Stimulated activated CD8-positive, alpha-beta memory T cell treated with anti-CD3 and anti-CD28 coated beads, Interleukin-4, amount 100 ng/mL, for 24 hours (primary cell): ENCODE data around the gene ABLIM3.
"Not testable (repeated sequence)": the region's sequence is repeated elsewhere in the genome, so short reads cannot be mapped to it uniquely, and the experiment has no call there.

Experiments used
- DNase-seq: peaks from one replicate; pipeline ENCODE4 v3.0.0-alpha.2; 2020; ENCODE audit warnings: low read depth

The ABLIM3 gene

DNA sequence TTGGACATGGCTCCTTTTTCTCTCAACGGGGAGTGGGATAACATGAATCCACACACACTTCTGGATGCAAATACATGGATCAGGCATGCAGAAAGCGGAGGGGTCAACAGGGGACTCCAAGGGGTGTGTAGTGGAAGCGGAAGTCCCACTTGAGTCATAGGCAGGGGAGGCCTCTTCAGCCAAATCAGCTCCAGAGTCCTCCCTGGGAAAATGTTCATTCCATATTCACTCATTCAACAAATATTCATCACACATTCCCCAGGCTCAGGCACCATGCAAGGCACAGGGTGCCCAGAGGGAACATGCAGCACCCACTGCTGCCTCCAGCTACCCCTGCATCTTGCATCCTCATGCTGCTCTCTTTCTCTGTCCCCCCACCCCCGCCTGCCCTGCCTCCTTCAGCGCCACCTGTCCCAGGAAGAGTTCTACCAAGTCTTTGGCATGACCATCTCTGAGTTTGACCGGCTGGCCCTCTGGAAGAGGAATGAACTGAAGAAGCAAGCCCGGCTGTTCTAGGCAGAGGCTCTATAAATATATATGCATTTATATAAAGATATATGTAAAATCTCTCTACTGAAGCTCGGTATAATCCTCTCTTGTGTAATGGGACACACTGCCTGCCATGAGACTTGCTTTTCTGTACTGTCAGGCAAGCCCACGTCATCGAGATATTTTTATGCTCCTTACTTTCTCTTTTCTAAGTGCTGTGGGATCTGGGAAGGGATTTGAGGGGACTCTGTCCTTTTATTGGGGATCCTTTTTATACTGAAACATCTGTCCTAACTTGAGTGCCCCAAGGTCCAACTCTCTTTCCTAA, 116.8 kb downstream of the ABLIM3 start:
- DNase-seq, result no peak

DNA sequence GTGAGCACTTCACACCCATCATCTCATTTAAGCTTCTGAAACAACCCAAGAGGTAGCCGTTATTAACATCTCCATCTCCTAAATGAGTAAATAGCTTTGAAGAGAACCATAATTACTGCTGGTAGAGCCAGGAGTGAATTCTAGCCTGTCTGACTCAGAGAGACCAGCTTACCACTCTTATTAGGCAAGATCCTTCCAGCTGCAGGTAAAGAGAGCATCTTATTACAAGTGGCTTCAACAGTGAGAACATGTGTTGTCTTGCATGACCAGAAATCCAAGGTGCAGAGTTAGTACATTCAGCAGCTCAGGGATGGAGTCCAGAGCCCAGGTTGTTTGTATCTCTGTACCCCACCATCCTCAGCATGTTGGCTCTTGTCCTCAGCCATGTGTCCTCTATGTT, 119.5 kb downstream of the ABLIM3 start:
- no peak for DNase-seq

DNA sequence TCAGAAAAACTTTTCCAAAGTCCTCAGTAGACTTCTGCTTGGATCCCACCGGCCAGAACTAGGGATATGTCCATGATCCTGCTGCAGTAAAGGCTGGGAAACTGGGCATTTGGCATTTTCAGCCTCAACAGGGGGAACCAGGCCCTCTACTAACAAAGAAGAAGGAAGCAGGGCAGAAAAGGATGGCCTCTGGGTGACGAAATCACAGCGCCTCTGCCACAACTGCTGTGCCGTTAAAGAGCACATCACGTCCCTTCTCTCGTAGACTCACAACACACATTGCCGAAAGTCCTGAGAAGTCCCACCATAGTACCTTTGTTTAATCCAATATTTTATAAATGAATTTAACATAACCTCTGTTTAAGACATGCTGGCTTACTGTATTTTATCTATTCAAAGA, 120.0 kb downstream of the ABLIM3 start:
- DNase-seq, result no peak

DNA sequence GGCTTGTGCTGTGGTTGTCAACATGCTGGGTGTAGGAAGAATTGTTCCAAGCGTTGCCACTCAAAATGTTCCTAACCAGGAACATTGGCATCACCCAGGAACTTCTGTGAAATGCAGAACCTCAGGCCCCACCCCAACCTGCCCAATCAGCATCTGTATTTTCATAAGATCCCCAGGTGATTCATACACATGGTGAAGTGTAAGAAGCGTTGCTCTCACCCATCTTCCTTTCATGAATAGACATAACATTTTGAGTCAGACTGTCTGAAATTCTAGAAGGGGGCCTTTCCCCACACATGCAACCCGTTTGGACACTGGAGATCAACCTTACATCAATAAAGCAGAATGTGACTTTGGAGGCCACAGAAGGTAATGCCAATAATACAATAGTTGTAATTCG, 121.0 kb downstream of the ABLIM3 start:
- no peak for DNase-seq

DNA sequence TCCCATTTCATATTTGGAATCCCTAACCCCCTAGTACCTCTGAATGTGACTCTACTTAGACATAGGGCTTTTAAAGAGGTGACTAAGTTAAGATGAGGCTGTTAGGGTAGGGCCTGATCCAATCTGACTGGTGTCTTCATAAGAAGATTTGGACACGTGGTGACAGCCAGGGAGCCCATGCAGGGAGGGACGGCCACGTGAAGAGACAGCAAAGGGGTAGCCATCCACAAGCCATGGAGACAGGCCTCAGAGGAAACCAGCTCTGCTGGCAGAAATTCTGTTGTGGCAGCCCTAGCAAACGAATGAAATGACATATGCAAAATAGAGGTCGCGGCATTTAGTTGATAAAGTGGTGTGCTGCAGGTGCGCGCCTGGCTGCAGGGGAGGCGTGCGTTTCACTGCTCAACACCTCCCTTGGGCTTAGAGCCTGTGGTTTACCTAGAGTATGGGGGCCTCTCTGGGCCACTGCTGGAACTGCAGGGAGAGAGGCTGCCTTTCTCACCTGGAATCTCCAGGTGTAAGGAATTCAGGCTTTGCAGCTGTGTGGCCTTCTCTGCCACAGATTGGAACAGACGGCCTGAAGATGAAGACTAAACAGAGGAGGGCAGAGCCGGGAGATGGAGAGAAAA, 123.3 kb downstream of the ABLIM3 start:
- DNase-seq, result peak; percentile 12

DNA sequence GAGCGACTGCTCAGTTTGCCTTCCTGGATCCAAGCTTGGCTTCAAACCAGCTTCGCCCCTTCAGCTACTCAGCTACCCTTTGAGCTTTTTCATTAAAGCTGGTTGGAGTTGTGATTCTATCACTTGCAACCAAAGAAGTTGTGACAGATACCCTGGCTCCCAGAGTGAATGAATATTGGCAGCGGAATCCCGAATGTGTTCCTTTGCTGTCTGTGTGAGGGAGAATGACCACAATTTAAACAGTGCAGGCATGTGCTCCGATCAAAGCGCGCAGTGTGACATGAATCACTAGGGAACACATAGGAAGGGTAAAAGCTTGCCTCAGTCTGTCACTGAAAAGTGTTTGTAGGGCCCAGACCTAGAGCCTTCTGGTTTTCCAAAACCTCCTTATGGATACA, 123.8 kb downstream of the ABLIM3 start:
- no peak for DNase-seq

DNA sequence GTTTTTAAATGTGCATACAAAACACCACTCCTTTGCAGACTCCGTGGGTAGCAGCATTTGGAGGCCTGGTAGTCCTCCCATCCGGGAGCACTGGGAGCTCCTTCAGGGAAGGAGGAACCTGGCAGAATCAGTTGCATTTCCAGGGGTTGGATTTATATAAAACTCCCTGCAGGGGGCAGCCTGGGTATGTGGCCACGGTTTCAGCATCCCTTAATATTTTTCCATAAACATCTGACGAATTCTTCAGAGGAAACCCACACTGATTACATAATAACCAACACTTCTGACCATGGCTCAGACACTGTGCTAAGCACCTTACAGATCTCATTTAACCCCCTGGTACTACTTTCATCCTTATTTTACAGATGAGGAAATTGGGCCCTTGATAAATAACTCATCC, 124.3 kb downstream of the ABLIM3 start:
- DNase-seq, result no peak

DNA sequence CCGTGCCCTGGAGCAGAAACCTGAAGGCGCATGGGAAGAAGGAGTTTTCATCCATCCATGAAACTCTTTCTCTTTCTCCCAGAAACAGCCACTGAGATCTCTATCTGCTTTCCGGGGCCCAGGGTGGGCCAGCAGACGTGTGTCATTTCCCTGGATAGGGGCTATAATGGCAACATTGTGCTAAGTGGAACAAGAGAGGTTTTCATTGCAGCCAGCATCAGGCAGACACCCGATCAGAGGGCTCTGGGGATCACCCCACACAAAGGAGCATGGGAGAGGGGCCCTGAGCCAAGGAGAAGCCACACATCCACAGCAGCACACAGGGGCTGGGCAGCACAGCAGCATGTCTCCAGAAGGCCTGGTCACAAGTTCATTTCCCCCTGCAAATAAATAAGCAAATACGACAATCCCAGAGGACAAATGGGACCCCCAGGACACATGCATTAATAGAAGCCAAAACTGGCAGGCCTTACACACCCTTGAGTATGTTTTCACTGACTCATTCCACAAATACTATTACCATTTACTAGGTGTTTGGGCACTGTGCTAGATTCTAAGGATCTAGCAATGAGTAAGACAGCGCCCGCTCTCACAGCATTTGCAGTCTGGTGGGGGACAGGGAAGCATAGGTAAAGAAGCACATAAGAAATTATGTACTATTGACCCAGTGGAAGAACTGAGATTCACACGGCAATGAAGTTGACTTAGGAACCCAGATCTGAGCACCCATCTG, 126.1 kb downstream of the ABLIM3 start:
- DNase-seq, result no peak

DNA sequence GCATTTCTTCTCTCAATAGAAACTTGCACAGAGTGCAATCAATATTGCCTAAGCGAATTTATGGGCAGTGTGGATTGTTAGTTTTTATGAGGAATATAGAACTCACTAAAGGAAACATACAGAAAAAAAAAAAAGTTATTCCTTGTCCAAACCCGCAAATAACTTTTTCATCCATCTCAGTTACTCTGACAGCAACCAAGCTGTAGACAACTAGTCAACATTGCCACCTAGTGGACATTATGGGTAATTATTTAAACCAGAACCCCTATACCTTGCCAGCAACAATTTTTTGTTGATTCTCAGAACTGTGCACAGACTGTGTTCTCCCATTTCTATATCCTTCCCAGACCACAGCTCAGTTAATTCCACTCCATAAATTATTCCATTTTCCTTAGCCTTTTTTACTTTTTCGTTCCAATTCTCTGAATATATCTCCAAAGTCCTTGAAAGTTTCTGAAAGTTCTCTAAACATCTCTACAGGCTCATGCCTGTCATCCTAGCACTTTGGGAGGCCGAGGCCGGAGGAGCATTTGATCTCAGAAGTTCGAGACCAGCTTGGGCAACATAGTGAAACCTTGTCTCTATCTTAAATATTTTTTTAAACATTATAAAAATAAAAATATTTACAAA, 127.8 kb downstream of the ABLIM3 start:
- DNase-seq, result no peak

DNA sequence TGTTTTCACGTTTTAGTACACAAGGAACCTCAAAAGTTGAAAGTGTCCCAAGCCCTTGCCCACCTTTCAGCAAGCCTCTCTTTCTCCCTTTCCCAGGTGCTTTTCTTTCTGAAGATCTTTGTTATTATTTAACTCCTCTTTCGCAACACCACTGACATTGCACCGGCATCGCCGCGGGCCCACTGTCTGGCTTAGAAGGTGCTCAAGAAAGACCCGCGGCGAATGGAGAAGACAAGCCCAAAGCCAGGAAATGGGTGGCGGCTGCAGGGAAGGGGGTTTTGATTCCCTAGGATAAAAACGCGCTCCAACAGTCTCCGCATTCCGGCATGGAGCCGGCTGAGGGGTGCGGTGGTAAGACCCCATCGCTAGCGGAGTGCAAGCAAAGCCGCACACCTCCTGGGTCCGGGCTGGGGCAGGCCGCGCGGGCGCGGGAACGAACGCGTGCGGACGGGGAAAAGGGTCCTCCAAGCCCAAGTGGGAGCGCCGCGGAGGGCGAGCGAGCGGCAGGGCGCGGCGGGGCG, 130.0 kb downstream of the ABLIM3 start:
- DNase-seq, result no peak

DNA sequence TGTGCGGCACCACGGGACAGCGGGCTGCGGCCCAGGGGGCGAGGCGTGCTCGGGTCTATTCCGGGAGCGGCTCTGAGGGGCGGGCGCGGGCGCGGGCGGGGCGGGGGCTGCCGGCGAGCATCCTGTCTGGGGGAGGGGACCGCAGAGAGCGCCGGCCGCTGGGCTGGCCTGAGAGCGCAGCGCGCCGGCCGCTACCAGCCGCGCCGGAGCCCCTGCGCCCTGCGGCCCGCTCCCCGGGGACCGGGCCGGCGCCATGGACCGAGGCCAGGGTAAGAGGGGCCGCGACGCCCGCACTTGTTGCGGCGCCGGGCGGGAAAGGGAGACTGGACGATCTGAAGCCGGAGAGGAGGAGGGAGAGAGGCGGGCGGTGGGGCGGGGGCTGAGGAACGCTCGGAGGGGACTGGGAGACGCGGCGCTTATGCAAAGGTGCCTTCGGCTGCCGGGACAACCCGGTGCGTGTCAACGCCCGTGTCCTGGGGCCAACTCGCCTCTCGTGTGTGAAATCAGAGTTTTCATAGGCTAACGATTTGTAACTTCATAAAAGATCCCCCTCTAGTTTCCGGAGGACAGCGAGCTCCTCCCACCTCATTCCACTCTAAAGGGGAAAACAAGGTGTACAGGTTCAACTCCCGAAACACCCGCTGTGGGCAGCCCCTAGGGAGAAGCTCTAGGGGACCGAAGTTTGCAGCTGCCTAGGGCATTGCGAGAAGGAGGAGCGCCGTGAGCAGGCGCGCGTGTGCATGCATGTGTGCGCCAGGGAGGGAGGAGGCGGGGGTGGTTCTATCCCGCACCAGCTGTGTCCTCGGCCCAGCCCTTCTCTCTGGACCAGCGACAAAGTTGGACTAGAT, 130.6 kb downstream of the ABLIM3 start, which contains the start of gene AFAP1L1:
AFAP1L1 (plus strand) TSS at position 144 of the 848 bp plus-strand sequence; CDS start at position 254, 110 bp downstream.
- DNase-seq, result peak; percentile 10

DNA sequence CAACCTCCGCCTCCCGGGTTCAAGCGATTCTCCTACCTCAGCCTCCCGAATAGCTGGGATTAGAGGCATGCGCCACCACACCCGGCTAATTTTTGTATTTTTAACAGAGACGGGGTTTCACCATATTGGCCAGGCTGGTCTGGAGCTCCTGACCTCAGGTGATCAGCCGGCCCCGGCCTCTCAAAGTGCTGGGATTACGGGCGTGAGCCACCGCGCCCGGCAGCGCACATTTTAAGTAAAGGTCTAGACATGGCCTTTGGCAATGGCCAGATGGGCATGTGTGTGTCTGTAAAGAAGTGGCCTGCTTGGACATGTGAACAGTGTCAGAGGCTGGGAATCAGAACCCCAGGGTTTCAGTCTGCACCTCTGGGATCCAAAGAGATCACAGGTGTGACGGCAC, 131.5 kb downstream of the ABLIM3 start:
- not testable (repeated sequence) for DNase-seq

DNA sequence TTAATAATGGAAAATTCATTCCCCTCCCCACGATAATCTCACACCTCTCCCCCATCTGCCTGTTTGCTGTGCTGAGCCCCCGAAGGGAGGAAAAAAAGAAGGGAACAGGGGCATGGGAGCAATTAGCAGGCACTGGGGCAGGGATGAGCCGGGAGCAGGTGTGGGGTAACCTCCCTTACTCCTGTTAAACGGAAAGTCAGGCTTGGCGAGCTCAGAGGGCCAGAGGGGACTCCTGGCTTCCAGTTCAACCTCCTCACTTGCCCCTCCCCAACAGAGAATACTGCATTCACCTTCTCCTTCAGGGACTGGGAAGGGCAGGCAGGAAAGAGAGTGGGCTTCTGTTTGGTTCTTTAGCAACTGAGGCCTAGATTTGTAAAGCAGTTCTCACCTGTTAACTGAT, 131.9 kb downstream of the ABLIM3 start:
- no peak for DNase-seq

DNA sequence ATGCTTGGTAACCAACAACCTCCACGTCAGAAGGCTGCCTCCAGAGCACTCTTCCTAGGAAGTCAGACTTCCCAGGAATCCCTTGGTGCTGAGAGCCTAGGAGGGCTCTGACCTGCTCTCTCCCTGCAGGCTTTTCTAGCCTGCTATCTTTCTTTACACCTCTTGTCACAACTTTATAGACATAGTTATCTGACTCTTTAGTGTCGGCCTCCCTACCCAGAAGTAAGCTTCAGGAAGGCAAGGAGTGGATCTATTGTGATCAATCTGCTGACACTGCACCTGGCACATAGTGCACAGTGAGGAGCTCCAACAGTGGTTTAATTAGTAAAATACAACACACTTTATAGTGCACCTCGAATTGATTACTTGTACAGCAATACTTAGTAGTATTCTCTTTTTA, 132.7 kb downstream of the ABLIM3 start:
- no peak for DNase-seq

DNA sequence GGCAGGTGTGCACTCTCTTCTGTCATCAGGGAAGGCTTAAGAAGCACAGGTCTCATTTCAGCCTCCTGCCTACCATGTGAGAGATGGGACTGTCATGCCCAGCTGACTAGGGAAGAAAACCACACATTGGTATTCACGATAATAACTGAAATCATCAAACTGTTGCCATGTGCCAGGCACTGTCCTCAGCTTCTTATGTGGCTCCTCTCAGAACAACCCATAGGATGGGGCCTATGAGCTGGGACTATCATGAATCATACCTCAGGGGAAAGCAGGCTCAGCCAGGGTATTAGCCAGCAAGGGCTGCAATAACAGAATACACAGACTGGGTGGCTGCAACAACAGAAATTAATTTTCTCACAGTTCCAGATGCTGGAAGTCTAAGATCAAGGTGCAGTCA, 133.6 kb downstream of the ABLIM3 start:
- no peak for DNase-seq

DNA sequence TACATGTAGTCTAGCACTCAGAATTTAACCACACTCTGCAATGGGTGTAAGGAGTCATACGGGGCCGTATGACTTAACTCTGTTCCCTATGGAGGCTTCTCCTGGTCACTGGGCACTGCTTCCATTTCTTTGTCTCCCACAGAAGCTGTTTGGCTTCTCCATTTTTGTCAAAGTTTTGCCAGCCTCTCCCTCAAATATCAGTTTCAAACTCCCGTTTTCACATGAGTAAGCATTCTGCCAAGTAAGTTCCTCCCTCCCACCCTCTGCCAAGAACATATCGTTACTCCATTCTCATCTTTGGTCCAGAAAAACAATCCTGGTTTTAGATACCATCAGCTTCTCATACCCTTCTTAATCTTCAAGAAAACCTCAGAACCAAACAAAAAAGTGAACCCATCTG, 136.5 kb downstream of the ABLIM3 start:
- no peak for DNase-seq

DNA sequence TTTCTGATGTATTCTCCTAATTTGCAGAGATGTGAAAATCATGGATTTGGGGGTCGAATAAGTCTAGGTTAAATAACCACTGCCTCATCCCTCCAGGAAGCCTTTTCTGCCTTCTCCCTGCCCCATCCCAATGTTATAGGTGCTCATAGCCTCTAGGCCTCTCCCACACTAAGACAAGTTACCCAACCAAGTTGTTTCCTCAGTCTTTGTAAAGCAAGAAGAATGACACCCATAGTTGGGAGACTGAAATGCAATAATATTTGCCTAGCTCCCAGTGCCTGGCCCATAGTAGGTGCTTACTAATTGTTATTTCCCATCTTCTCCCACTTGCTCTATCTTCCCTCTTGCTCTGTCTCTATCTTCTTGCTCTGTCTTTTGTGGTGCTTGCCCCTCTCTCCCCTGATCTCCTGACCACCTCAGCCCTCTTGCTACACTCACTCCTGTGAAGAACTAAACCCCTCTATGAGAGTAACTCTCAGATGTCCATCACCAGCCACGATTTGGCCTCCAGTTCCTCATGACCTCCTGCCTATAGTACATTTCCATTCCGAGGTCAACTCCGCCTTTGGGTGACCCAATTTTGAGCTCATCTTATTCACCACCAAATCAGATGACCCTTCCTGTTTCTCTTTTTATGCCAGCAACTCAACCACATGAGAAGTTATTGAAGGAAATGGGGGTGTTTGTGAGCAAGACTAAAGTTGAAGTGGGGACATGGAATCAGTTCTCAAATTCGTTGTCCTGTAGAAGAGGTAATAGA, 137.3 kb downstream of the ABLIM3 start:
- no peak for DNase-seq

DNA sequence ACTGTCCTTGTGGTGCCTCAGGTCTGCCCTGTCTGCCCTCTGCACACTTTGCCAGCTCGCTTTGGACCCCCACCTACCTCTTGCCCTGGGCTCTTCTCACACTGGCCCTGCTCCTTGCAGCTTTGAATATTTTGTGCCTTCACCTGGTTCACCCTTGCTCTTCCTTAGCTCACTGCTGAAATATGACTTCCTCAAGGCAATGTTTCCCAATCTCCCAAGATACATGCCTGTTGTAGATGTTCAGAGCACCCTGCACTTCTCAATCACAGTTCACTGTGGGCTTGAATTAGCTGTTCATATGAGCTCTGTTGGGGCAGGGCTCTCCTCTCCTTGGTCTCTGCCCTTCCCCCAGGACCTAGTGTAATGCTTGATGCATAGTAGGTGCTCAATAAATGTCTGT, 138.4 kb downstream of the ABLIM3 start:
- no peak for DNase-seq

DNA sequence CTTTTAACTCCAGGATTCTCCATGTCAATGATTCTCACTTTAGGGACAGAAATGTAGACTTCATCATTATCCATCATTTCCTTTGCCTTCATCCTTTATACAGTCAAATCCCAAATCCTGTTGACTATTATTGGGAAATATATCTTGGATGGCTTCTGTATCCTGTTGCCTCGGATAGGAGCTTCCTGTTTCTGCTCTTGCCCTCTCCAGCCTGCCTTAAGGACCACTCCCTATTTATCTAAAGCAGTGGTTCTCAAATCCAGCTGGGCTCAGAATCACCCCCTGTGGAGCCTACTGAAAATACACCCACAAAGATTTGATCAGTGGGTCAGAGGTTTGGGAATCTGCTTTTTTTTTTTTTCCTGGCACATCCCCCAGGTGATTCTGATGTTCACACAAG, 138.8 kb downstream of the ABLIM3 start:
- no peak for DNase-seq

DNA sequence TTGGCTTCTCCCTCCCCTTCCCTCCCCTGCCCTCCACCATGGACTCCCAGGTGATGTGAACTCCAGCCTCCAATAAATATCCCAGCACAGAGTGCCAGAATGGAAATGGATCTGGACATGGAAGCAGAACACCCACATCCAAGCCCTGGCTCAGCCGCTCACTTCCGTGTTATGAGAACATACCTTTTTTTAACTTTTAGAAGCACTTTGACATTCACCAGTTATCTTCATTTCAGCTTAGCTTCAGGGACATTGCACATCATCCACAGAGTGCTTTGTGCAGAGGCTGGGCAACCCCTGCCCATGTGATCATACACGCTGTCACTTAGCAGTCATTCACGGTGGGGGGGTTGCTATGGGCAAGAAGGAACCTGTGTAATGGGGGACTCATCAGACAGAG, 139.5 kb downstream of the ABLIM3 start:
- no peak for DNase-seq
